ENCODE measurements around the gene CYB561D2. TPM values are rescaled to one million over a fixed set of nuclear protein-coding genes. Genes with fewer than 3 reads are reported as not detected.

The CYB561D2 gene
- total RNA-seq, 1 donor from 2014 or later: 5.6 TPM

Other genes starting within 250 kb of the CYB561D2 start
- gene SEMA3F, start 195.5 kb upstream of the CYB561D2 start, total RNA-seq: 10.8 TPM
- not detected for gene GNAT1, start 159.3 kb upstream of the CYB561D2 start, total RNA-seq
- gene SLC38A3, start 145.6 kb upstream of the CYB561D2 start, total RNA-seq: 10.6 TPM
- 126 TPM for gene GNAI2, start 114.7 kb upstream of the CYB561D2 start, total RNA-seq
- gene SEMA3B, start 81.7 kb upstream of the CYB561D2 start, total RNA-seq: 19.9 TPM
- gene LSMEM2, start 71.8 kb upstream of the CYB561D2 start, total RNA-seq: 29.6 TPM
- 70.1 TPM for gene IFRD2, start 58.4 kb upstream of the CYB561D2 start, total RNA-seq
- gene HYAL3, start 51.5 kb upstream of the CYB561D2 start, total RNA-seq: 1.2 TPM
- gene NAA80, start 51.5 kb upstream of the CYB561D2 start, total RNA-seq: 6.3 TPM
- 66.5 TPM for gene HYAL1, start 47.3 kb upstream of the CYB561D2 start, total RNA-seq
- 33.8 TPM for gene HYAL2, start 28.1 kb upstream of the CYB561D2 start, total RNA-seq
- gene TUSC2, start 22.6 kb upstream of the CYB561D2 start, total RNA-seq: 28.2 TPM
- 14.1 TPM for gene RASSF1, start 10.0 kb upstream of the CYB561D2 start, total RNA-seq
- gene ZMYND10, start 5.1 kb upstream of the CYB561D2 start, total RNA-seq: not detected
- 14.8 TPM for gene NPRL2, start 87 bp upstream of the CYB561D2 start, total RNA-seq
- gene TMEM115, start 8.7 kb downstream of the CYB561D2 start, total RNA-seq: 24.9 TPM
- gene CACNA2D2, start 152.8 kb downstream of the CYB561D2 start, total RNA-seq: 1.6 TPM
- gene C3orf18, start 216.9 kb downstream of the CYB561D2 start, total RNA-seq: 53.1 TPM
- 19.5 TPM for gene HEMK1, start 218.7 kb downstream of the CYB561D2 start, total RNA-seq

Measured in Right ventricle myocardium superior (tissue), 1 donor.